ENCODE data around the gene TSPEAR.

- no peak for TF ChIP-seq CTCF (IDR thresholded peaks at IDR 0.05)
- TF ChIP-seq POLR2AphosphoS5 (IDR thresholded peaks at IDR 0.05), result no peak
Observed at GRCh38 chr21:44749116-44749758, 37.9 kb upstream of the TSPEAR start.
